ENCODE measurements around the gene MXRA8.
"Not testable (repeated sequence)": the region's sequence is repeated elsewhere in the genome, so short reads cannot be mapped to it uniquely, and the experiment has no call there.

Gene MXRA8

DNA sequence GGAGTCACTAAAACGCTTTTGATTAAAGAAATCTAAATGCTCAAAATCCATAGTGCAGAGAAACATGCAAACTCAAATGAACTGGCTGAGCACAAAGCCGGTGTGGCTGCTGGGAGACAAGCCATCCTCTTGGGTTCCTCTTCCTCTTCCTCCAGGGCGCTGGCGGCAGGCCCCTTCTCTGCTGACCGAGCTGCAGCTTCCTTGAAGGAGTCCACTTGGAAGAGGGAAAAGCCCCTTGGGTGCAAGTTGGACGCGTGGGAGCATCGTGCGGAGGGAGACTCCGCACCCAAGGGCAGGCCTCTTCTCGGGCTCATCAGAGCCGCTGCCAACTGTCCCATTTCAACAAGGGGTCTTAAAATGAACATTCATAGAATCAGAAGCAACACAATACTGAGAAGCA lies 32.9 kb upstream of the MXRA8 start:
- DNase-seq: no peak

DNA sequence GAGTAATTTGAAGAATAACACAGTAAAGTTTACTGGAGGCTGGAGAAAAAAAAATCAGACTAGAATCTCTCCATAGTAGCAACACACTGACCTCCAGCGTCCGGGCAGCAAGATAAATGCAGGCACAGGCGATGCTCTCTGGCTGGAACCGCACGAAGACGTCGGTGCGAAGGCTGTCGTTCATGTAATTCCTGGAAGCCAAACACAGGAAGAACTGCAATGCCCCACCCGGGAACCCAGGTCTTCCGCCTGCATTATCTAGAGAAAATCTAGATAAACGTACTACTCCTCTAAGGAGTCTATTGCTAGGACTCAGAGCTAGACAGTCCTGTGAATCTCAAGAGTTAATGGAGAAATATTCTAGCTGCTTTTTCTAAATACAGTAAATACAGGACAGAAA lies 32.3 kb upstream of the MXRA8 start:
- no peak for DNase-seq

DNA sequence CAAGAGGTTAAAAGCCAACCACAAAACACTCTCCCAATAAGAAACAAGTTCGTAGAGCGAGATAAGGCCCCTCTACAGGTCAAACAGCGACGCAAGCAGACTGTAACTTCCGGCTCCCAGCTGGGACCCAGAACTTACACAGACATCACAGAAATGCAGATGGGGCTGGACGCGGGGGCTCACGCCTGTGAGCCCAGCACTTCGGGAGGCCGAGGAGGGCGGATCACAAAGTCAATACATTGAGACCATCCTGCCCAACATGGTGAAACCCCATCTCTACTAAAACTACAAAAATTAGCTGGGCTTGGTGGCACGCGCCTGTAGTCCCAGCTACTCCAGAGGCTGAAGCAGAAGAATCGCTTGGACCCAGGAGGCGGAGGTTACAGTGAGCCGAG lies 29.7 kb upstream of the MXRA8 start:
- DNase-seq: no peak

DNA sequence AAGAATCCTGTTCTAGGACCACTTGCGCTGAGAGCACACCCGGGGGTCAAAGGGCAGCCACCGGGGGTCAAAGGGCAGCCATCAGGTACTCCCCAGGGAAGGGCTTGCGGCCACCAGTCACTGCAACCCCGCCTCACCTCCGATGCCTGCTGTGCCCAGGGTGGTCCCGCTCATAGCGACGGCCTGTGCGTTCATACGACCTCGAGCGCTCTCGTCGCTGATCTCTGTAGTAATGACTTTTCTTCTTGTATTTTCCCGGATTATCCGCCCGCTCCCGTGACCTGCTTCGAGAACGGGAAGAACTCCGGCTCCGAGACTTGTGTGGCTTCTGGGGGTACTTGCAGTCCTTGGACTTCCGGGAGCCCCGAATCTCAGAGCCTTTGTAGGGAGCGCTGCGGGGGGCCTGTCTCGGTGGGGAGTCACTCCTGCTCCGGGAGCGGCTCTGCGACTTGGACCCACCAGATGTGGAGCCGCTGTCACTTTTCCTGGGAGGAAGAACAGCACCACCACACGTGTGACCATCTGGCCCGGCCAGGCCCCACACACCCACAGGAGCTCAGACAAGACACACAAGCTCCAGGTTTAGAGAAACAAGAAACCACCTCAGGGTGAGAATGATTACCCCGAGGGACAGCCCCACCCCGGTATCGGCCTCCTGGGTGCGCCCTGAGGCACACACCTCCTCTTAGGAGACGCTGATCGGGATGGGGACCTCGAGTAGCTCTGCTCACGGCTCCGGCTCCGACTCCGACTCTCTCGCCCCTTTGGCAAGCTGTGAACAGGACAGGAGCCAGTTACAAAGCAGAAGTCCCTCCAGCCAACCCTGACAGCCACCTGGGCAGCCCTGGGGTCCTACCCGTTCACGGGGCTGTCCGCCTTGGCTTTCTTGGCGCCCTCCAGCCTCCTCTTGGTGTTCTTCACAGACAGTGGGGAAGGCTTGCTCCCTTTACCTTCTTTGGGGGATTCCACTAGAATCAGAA lies 29.0 kb upstream of the MXRA8 start:
- DNase-seq: no peak

DNA sequence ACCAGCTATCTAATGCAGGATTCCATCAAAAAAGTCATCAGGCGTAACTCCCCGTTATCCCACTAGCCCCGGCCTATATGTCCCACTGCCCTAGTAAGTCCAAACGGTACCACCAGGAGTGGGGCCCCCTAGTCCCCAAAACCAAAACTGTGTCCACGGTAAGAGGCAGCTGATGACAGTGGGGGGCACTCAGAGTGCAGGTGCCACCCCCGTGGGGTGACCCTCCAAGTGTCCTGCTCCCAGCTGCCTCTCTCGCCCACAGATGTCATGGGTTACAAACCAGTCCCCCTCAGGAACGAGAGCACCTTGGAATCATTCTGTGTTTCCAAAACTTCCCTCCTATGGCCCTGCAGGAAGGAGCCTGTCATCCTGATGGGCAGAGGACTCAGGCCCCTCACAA lies 27.6 kb upstream of the MXRA8 start:
- no peak for DNase-seq

DNA sequence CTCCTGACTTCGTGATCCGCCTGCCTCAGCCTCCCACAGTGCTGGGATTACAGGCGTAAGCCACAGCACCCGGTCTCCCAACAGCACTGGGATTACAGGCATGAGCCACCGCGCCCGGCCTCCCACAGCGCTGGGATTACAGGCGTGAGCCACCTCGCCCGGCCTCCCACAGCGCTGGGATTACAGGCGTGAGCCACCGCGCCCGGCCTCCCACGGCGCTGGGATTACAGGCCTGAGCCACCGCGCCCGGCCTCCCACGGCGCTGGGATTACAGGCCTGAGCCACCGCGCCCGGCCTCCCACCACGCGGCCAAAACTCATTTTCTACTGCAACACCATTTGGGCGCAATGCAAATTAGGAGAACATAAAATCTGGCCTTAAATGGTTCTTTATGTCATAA lies 27.0 kb upstream of the MXRA8 start:
- DNase-seq: not testable (repeated sequence)

DNA sequence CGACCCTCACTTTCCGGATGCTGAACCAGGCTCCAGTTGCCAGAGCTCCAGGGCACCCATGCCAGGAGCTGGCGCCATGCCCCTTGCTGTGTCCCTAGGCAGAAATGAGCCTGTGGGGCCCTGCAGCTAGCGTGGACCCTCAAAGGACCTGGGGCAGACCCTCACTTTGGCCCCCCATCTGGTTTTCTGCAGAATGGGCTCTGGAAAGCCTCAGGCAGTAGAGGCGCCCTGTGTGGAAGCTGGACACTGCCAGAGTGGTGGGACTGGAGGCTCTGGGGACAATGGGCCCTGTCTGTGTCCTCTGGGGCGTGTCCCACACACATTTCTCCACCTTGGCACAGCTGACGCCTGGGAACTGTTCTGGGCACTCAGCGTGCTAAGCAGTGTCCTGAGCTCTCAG lies 22.9 kb upstream of the MXRA8 start:
- DNase-seq: no peak

DNA sequence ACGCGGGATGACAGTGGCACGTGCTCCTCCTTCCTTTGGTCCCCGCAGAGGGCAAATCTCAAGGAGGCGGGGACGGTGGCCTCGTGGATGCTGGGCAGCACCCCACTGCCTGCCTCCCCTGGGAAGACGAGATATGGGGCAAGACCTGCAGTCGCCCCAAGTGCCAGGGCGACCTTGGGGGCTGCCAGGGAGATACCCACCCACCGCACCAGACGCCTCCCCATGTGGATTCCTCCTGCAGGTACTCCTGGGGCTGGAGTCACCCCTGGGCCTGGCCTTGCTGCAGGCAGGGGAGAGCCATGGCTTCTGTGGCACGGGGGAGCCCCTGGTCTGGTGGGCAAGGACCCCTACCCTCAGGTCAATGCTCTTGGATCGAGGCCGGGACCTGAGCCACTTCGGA lies 22.5 kb upstream of the MXRA8 start:
- DNase-seq: no peak

DNA sequence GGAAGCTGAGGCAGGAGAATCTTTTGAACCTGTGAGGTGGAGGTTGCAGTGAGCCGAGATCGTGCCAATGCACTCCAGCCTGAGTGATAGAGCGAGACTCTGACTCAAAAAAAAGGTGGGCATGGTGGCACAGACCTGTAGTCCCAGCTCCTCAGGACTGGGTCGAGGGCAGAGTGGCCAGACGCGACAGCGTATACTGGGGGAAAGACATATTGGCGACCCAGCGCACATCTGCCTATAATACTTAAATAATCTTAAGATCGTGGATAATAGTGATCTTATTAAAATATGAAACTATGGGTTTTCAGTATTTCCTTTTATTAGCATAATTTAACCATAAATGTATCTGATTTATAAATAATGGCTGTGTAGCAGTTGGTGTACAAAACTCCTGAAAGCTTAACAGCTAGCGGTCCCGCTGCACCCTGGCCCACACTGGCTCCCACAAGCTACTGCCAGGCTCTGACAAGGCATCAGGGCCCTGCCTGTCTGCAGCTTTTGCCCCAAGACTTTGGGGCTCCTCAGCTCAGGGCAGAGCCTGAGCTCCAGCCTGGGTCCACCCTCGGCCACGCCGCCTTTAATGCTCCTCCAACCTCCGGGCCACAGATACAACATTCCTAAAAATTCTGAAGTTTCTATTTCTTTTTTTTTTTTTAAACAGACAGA lies 19.3 kb upstream of the MXRA8 start:
- DNase-seq: no peak

DNA sequence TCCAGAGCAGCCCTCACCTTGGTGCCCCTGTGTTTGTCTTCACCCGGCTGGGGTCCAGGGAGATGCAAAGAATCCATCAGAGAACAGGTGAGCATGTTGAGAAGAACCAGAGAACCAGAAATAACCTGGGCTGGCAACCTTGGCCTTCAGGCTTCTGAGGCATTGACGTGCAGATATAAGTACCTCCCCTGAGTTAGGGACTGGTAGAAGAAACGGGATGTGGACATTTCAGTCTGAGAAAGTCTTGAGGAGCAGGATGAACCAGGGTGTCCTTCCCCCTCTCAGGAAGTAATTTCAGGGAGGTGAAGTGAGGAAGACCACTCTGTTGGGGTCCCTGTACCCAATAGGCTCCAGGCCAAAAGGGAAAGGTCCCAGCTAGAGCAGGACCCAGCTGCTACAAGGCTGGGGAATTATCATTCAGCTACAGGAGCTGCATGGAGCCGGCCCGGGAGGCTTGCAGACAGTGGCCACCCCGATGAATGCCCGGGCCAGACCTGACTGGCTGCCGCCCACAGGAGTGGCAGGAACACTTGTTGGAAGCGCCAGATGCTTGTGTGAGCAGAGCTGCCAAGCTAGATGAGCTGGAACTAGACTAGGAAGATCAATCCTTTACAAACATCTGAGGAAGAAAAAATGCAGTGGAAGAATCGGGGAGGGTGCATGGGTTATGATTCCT lies 18.3 kb upstream of the MXRA8 start:
- DNase-seq: no peak

DNA sequence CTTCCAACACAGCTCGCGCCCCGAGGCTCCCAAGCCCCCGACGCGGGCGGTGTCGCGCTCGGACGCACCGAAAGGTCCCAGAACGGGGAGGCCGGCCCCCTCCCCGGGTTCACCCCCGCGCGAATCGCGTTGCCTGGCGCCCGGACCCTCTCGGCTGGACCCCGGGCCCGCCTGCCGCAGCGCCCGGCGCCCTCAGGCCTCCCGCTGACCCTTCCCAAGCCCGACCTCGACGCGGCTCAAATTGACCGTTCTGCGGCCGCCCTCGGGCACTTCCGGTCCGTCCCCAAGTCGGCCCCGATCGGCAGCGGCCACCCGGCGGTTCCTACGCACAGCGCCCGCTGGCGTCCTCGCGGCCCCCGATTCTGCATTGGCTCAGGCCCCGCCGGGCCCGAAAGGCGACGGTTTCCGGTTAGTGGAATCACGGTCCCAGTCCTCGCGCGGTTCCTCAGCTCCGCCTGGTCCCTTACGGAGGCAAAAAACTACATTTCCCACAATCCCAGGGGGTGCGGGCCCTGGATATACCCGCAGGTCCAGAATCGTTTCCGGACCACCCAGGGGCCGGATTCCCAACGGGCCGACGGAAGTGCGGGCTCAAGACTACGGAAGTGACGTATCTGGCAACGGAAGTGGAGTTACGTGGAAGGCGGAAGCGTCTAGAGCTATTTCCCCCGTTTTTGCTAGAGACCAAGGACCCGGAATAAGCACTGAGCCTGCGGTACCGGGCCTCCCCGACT lies 16.7 kb upstream of the MXRA8 start, which contains the start of gene AURKAIP1:
Gene AURKAIP1, minus strand, starts transcription at position 279 of the 734 bp plus-strand sequence. CDS start 451 bp downstream, outside the sequence.
- DNase-seq: peak; percentile 99

DNA sequence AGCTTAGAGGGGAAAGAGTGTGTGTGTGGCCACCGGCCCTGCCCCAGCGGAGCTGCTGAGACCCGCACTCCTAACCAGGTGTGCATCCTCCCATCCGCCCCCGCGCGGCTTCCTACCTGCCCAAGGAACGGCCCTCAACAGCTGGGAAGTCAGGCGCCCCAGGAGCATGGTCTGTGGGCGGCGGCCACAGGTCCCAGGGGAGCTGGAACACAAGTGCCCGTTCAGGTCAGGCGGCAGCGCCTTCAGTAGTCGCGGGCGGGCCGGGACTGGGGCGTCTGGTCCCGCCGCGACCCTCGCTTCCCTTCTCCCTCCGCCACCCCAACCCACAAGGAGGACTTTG lies 16.2 kb upstream of the MXRA8 start:
- DNase-seq: no peak

DNA sequence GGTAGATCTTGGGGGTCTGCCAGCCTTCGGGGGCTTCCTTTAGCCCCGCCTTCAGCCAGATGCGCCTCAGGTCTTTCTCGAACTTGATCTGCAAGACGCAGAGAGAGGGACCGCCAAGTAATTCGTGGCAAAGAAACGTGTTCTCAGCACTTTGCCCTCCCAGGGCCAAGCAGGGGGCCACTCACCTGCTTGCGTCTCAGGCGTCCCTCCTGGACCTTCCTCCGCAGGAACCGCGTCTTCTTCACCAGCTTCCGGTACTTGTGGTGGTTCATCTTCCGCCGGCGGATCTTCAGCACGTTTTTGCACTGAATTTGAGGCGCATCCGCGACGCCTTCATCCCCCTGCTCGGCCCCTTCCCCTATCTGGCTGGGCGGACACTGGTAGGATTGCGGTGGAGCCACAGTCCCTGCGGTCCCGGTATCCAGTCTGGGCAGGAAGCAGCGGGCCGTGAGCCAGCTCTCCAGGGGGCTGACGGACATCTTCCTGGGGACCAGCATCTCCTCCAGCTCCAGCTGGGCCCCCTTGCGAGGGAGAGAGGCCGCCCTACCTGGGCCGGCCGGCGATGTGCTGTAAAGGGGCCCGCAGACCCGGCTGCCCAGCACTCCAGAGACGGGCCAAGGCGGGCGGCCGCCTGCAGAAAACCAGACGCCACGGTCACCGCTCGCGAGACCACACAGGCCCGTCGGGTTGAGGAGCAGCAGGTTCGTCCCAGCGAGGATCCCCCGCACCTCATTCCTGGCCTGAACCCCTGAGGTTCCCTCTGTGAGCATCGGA lies 15.6 kb upstream of the MXRA8 start:
- no peak for DNase-seq

DNA sequence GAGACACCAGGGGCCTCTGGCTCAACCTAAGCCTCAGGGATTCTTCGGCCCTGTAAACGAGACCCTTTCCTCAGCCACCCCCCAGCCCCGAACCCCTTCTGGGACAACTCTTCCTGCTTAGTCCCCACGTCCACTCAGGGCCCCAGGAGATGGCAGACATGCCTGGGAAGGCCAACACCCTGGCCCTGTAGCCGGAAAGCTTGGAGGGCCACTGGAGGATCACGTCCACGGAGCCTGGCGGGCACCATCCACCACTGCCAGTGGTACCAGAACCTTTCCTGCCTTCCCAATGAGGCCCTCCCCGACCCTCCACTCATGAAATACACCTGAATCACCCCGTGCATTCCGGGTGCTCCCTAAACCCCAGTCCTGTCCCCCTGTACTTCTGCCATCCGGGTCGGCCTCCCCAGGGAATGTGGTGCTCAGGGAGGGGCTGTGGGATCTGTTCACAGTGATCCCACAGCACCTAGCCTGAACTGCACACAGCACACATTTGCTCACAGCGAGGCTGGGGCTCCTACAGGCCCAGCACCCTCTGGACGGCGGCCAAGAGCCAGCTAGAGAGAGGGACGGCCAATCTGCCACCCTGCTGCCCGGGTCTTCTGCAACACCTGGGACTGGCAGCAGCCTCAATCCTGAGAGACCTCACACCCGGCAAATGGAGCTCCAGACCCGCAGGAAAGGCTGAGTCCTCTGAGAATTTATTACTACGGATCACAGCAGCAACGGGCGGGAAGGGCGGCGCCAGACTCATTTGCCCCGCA lies 14.9 kb upstream of the MXRA8 start:
- DNase-seq: no peak

DNA sequence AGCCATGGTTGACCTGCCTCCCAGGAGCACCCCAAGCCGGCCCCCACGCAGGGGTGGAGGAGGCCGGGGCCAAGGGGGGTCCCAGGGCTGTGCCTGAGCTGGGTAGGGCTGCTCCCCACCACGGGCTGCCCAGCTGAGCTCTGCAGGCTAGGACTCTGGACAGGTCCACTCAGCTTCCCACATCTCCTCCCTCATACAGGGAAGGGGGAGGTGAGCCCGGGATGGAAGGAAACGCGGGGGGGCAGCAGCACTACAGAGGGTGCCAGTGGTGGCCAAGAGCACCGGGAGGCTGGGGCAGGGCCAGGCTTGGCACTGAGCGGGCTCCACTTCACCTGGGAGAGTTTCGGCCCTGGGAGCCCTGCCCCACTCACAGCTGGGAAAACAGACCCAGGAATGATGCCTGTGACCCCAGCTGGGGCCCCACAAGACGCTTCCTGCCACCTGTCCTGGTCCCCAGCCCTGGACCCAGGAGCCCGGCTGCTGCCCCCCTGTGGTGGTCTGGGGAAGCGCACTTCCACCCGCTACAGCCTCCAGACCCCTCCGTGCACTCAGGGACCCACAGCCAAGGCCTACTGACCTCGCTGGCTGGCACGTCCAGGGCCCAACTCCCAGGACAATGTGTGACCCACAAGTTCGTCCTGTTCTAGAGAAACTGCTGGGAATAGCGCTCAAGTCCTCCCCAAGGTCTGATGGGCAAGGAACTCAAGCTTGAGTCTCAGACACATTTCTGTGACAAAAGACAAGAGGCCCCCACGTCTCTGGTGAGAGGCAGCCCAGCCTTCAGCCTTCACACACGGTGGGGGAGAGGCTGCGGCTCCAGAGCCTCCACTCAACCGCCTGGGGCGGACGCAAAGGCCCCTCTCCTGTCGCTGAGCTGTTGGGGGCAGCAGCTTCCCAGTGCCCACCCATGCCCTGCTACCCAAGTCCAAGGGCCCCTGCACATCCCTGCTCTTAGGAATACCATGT lies 13.7 kb upstream of the MXRA8 start:
- DNase-seq: peak; percentile 80

DNA sequence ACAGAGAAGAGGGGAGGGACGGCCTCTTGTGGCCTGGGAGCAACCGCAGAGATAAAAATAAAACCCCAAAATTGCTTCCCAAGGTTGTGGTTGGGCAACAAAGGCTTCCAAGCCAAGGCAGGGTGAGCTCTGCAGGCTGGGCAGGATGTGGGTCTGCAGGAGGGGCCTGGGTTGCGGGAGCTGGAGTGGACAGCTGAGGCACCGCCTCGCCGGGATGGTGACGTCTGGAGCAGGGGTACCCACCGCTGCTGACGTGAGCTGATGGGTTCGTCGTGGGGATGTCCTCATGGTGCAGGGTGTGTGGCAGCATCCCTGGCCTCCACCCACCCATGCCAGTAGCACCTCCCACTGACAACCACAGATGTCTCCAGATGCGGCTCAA lies 13.0 kb upstream of the MXRA8 start:
- DNase-seq: peak; percentile 73

DNA sequence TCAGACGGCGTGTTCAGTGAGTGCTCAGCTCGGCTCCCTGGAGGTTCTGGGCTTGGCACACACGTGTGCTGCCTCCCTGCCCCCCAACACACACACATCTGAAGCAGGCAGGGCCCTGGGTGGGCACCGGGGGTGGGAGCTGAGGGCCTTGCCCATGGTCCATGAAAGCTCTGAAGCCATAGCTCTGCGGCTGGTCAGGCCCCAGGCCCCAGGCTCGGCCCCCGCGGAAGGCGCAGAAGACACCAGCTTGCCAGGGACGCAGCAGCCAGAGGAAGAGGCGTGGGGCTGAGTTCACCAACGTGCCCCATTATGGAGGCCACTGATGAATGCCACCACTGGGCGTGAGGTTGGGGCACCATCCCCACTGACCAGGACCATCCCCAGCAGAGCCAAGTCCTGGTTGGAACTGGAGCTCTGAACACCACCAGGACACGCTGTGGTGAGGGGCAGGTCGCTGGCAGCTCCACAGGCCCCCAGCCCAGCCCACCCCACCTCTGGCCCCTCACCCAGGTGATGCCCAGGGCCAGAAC lies 12.5 kb upstream of the MXRA8 start:
- DNase-seq: no peak

DNA sequence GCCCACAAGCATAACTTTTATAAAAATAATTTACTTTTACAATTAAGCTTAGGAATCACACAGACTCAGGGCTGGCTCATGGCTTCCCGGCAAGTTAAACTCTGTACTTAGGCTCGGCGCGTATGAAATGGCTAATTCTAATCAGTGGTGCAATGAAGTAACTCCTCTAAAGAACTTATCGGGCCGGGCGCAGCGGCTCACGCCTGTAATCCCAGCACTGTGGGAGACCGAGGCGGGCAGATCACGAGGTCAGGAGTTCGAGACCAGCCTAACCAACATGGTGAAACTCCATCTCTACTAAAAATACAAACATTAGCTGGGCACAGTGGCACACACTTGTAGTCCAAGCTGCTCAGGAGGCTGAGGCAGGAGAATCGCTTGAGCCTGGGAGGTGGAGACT lies 11.7 kb upstream of the MXRA8 start:
- DNase-seq: not testable (repeated sequence)

DNA sequence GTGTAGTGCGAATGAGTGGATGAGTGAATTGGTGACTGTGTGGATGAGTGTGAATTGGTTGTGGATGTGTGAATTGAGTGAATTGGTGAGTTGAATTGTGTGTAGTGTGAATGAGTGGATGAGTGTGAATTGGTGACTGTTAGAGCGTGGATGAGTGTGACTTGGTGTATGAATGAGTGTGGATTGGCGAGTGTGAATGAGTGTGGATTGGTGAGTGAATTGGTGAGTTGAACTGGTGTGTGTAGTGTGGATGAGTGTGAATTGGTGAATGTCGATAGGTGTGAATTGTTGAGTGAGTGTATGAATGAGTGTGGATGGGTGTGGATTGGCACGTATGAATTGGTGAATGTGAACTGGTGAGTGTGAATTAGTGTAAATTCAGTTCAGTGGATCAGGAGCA lies 9.0 kb upstream of the MXRA8 start:
- DNase-seq: no peak

DNA sequence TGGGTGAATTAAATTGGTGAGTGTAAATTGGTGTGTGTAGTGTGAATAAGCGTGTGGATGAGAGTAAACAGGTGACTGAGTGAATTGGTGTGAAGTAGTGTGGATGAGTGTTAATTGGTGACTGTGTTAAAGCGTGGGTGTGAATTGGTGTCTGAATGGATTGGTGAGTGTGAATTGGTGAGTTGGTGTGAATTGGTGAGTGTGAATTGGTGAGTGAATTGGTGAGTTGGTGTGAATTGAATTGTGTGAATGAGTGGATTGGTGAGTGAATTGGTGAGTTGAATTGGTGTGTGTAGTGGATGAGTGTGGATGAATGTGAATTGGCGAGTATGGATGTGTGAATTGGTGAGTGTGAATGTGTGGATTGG lies 8.3 kb upstream of the MXRA8 start:
- DNase-seq: no peak

Measured in OCI-M1 (cell line).